HepG2 (cell line): Measurements from ENCODE around the gene ITGAX. TPM values are rescaled to one million over a fixed set of nuclear protein-coding genes. Genes with fewer than 3 reads are reported as not detected.

Source experiments
- ELK4 ChIP-seq: sonication (generic); formaldehyde crosslinking; IDR thresholded peaks from 2 replicates; pipeline ENCODE4 v1.9.0; 2021; ENCODE audit warnings: missing genetic modification reagents, borderline replicate concordance
- KIAA2018 ChIP-seq: sonication (generic); formaldehyde crosslinking; IDR thresholded peaks from 2 replicates; pipeline ENCODE4 v1.5.0; 2020; ENCODE audit warnings: mild to moderate bottlenecking, missing genetic modification reagents, borderline replicate concordance
- RFX1 ChIP-seq: fragments of 450-650 bp; IDR thresholded peaks from 2 replicates; pipeline ENCODE4 v1.6.1; 2017
- SP4 ChIP-seq: sonication (generic); formaldehyde crosslinking; IDR thresholded peaks from 2 replicates; pipeline ENCODE4 v1.8.1; 2023; ENCODE audit warnings: mild to moderate bottlenecking, missing genetic modification reagents
- polyA plus RNA-seq, 8 experiments: library from polyadenylated mRNA; depleted of rRNA in 3 of 8; stranded (reverse) in 7 of 8; unstranded in 1 of 8; fragments of >200 nt; fragmentation: Illumina TruSeq in 4 of 8; extraction: Trizol in 4 of 8; gene quantifications; 2 replicates each; pipeline versions ENCODE4 v1.2.1 to v1.2.3, GENCODE V29; 2011 to 2016; ENCODE audit warnings: low read depth in 4 of 8, missing spikeins in 1 of 8, mixed read lengths in 1 of 8; ENCODE audit not compliant: insufficient read depth in 1 of 8
- total RNA-seq, 5 experiments: library from RNA; depleted of rRNA; stranded (reverse); fragments of >200 nt; fragmentation: Illumina TruSeq; extraction: Trizol; gene quantifications; 2 replicates each; pipeline ENCODE4 v1.2.3, GENCODE V29; 2016; ENCODE audit warnings: low read depth in 1 of 5

ITGAX gene
- total and polyA plus RNA-seq, 2 of the 13 experiments (the other 11 are each of a cell fraction or from before 2014, with no cell fraction given): 0.32 TPM; not detected in 1

- TF ChIP-seq KIAA2018 (no peak), ELK4 (CRISPR knock-in tag) (no peak), SP4 (CRISPR knock-in tag) (no peak), RFX1 (no peak)
- TF ChIP-seq, all 625 proteins: peak for 0
Measured at GRCh38 chr16:31355431-31356100, 590 bp downstream of the ITGAX start (continued).
